Myocyte (in vitro differentiated cells): Measurements from ENCODE around the gene MTHFD1. TPM values are rescaled to one million over a fixed set of nuclear protein-coding genes. Genes with fewer than 3 reads are reported as not detected.

Source experiments
- DNase-seq: peaks from one replicate; pipeline ENCODE4 v3.0.0-alpha.2; 2012; ENCODE audit warnings: low read depth
- total RNA-seq: library from RNA; depleted of rRNA; stranded (reverse); fragments of >200 nt; gene quantifications from 2 replicates; pipeline ENCODE4 v1.2.3, GENCODE V29; 2014

The MTHFD1 gene
- total RNA-seq, 1 donor from 2014 or later, result 49.0 TPM

DNA sequence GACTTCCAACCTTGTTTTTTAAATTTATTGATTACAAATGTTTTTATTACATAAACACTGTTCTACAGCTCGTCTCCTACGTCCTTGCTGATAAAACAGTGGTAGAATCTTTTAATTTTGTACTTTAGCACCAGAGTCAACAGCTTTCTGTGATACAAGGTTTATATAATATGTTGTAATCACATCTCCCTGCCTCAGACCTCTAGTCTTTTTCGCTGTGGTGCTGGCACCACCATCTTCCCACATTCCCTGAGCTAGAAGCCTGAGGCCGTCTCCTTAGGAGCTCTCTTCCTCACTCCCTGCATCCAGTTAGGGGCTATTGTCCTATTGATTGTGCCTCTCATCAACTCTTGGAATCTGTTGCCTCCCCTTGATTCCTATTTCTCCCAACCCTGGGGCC is 17.1 kb downstream of the MTHFD1 start:
- DNase-seq, result no peak

DNA sequence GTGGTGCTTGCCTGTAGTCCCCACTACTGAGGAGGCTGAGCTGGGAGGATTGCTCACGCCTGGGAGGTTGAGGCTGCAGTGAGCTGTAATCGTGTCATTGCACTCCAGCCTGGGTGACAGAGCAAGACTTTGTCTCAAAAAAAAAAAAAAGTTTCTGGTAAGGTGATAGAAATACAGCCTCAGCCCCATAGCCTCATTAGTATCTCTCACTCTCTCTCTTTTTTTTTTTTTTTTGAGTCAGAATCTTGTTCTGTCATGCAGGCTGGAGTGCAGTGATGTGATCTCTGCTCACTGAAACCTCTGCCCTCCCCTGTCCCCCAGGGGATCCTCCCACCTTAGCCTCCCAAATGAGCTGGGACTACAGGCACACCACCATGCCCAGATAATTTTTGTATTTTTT is 19.2 kb downstream of the MTHFD1 start:
- no peak for DNase-seq

DNA sequence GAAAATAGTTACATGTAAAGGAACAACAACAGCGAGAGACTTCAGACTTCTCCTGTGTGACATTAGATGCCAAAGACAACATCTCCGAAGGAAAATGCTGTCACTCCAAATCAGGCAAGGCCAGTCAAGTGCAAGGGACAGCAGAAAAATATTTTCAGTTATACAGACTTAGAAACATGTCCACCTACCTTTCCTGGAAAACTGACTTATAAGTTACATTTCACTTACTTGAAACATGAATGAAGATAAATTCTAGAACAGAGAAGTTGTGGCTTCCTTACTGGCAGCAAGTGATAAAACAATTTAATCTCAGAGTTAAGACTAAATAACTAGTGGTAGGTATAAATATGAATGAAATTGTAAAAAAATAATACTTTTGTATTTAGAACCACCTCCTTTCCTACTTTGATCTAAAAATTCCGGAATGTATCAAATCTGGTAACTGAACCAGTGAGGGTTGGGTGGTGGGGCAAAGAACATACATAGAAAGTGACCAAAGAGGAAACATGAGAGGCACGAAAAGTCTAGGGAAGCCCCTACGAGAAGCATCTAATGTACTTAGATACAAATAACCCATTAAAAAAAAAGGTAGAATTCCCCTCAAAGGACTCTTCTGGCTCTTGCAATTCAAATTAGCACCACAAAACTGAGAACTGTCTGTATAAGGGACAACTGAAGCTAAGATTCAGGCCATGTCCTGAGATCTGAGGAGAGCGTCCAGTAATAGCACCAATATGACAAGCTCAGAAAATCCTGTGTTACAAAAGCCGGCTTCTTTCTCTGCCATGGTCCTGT is 21.2 kb downstream of the MTHFD1 start:
- DNase-seq, result no peak

DNA sequence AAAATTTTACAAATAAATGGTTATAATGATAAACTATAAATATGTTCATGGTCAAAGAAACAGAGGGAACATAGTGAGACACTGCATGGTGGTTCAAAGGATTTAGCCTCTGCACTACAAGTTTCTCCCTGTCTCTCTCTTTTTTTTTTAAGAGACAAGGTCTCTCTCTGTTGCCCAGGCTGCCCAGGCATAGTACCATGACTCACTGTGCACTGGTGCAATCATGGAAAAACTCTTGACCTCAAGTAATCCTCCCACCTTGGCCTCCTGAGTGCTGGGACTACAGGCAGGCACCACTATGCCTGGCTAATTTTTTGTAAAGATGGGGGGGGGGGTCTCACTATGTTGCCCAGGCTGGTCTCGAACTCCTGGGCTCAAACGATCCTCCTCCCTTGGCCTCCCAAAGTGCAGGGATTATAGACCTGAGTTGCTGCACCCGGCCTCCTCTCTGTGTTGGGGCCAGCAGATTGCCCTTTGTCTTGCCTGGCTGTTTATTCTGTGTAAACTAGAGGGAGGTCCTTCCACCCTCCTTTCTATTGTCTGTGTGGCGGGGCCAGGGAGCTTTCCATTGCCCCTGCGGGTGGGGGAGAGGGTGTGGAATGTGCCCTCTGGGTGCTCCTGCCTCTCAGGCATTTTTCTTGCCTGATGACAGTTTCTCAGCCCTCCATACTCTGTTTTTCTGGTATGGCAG is 22.1 kb downstream of the MTHFD1 start:
- DNase-seq, result no peak

DNA sequence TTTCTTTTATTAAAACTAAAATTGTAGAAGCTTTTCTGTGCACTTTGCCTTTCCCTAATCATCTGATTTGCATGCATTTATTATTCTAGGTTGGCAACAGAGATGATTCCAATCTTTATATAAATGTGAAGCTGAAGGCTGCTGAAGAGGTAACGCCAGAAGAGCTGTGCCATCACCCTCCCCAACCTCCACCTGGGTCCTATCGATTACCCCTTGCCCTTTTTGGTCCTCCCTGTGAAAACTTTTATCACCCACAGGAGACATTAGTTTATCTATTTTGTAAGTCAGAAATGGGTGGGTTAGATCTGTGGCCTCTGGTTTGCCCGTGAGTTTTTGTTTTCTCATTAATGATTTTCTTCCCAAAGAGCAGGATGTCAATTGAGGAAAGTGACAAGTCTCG is 22.8 kb downstream of the MTHFD1 start:
- DNase-seq, result no peak

DNA sequence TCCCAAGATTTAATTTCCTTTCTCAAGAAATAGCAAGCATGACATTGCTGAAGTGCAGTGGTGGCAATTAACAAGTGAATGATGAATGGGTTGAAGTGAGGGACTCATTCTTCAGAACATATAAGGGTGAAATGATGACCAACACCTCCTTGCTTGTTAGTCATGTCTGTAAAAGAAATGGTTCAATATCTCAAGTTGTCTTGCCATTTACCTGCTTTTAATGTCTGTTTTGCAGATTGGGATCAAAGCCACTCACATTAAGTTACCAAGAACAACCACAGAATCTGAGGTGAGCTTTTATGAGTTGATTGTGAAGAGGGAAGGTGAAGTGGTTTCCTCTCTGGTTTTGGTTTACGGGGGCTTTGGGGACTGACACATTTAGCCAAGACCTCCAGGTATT is 24.1 kb downstream of the MTHFD1 start:
- no peak for DNase-seq

DNA sequence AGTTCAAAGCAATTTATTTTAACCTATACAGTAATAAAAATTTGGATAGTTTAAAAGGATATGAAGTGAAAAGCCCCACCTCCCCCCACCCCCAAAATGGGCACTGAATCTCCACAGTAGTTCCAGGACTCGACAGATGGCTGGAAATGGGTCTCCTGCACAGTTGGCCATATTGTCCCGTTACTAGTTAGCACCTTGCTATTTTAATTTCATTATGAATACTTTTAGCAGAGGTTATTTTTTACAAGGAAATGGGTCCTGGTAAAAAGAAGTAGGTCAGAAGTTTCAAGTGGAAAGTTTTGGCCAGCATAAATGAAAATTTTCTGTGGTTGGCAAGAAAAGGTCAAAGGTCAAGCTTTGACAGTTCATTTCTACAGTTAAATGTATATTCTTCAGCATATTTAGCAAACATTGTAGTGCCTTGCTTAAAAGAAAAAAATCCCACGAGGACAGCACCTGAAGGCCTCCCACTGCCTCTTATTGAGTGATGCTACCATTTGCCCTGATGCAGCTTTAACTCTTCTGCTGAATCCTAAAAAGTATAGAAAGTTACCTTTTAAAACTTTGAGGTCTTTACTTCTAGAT is 28.3 kb downstream of the MTHFD1 start:
- no peak for DNase-seq

DNA sequence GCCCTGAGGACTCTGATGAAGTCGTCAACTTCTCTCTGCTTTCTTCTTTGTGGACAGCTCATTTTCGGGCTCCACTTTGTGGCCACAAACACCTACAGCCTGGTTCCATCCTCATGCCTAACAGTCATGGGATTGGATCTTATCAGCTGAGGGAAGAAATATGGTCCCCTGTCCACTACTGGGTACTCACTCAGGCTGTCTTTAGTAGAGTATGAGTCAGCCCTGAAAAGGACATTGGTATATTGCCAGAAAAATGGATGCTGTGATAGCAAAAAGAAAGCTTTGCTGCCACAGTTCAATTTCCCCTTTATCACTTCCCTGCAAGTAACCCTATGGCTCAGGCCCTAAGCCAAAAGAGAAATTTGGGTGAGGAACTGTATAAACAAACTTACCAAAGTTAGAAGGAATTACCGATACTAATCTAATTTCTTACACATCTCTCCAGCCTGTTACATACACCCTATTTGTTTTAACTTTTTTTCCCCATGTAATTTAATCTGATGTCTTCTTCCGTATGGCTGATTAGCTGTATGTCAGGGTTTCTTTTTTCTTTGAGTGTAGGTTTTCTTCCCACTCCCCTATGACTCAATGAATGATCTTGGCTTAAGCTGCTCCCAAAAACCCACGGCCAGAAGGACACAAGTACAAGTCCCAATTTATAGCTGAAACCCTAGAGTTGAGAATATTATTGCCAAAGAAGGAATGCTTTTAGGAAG is 29.1 kb downstream of the MTHFD1 start:
- DNase-seq, result no peak

DNA sequence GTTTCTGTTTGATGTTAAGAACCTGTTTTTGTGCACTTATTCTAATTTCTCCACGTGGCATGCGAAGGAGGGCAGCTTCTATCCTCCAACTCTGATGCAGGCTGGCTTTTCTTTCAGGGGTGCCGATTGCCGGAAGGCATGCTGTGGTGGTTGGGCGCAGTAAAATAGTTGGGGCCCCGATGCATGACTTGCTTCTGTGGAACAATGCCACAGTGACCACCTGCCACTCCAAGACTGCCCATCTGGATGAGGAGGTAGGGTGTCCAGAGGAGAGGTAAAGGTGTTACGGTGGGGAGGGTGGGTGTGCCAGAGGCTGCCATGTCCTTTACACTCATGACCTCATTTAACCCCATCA is 29.6 kb downstream of the MTHFD1 start:
- DNase-seq, result no peak

DNA sequence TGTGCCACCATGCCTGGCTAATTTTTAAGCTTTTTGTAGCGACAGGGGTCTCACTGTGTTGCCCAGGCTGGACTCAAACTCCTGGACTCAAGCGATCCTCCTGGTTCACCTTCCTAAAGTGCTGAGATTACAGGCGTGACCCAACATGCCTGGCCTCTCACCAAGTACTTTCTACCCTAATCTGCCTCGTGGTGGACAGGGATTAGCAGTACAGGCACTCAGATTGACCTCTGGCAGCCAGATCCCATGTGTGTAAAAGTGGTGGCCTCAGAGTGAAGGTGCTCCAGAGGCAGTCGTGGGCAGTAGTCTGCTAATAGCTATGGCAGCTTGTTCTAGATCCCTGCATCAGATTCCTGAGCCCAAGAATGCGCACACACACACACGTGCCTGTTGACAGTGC is 30.9 kb downstream of the MTHFD1 start:
- no peak for DNase-seq

DNA sequence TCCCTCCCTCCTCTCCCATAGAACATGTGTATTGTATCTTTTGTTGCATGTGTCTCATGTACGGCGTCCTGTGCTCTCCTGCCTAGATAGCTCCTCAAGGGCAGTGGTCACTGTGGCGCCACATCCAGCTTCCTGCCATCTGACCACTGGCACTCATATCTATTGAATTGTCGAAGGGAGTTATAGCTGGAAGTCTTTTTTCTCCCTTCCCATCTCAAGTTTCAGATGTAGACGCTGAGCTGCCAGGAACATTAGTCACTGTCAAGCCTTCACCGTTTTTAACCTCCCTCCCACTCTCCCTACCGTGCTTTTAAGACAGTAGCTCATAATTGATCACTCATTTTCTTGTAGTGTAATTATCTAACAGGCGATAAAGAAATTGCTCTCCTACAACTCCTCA is 33.0 kb downstream of the MTHFD1 start:
- peak; percentile 80 for DNase-seq

DNA sequence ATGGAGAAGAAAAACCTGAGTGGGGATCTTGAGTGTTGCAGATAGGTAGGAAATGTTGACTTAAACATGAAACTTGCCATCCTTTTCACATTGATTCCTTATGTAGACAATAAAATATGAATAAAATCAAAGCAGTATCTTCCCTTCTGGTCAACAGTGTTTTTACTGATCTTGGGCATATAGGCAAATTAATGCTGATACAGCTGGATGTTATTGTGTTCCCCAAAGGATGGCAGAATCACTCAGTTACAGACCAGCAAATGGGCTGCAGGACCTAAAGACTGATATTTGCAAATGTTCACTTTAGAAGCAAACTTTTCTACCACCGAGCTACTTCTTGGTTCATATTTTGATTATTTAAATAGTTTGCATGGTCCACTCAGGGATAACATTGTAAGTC is 33.9 kb downstream of the MTHFD1 start:
- no peak for DNase-seq

DNA sequence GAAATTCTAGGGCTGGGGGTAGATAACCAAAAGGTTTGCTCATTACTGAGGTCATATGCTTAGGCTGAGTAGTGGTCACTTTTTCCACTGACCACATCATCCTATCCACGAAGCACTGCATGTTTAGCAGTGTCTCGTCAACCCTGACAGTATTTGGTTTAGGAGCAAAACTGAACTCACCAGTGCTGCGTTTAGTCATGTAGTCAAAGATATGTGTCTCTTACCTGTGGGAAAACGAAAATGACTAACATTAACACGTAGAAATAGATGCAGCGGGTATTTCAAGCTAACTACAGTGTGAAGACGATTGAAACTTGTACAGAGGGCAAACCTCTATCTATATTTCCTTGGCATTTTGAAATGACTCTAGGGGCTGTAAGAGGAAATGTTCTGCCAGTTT is 34.6 kb downstream of the MTHFD1 start:
- no peak for DNase-seq

DNA sequence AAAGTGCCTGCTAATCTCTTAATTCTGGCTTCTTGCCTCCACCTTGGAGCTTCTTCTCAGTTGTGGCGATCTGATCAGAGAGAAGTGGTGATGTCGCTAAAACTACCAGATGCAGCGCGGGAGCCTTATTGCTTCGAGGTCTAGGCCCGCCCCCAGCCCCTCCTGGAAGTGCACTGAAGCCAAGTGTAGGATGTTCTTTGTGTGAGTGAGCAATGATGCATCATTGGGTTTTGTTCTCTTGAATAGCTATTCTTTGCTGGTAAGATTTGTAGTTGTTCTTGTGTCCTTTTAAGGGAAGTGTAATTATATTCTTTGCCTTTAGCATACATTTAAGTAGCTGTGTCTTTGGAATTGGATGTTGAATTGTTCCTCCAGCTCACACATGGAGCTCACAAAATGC is 35.8 kb downstream of the MTHFD1 start:
- no peak for DNase-seq

DNA sequence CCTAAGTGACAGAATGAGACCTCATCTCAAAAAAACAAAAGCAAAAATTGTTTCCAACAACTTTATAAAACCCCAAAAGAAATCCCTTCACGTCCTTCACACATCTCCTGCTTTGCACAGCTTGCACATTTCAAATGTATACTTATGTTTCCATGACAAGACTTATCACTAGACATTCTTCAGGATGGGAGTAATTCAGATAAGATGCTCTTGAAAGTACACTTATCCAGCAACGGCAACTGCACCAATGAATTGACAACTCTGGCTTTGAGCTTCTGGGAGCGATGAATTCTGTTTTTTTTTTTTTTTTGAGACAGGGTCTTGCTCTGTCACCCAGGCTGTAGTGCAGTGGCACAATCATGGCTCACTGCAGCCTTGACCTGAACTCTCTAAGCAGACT is 46.4 kb downstream of the MTHFD1 start:
- DNase-seq, result no peak

DNA sequence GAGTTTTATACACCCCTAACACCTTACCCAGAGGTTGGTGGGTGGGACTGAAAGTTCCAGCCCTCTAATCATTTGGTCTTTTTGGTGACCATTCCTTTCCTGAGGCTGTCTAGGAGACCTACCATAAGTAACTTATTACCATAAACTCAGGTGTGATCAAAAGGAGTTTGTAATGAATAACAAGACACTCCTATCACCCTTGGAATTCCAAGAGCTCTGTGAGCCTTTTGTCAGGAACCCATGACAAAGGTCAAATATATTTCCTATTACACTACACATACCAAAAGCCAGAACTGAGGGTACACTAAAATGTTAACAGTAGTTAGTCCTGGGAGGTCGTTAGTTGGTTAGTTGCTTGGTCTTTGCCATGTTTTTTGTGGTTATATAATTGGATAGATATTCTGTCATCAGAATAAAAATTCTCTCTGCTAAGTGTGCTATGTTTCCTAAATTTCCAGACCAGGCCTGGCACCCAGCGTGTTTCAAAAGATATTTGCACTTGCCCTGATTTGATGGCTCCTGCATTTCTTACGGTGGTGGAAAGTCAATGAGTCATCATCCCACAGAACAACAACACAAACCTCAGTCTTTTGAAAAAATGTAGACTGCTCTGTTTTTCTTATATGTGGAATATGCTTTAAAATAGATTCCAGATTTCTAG is 50.2 kb downstream of the MTHFD1 start:
- peak; percentile 80 for DNase-seq

DNA sequence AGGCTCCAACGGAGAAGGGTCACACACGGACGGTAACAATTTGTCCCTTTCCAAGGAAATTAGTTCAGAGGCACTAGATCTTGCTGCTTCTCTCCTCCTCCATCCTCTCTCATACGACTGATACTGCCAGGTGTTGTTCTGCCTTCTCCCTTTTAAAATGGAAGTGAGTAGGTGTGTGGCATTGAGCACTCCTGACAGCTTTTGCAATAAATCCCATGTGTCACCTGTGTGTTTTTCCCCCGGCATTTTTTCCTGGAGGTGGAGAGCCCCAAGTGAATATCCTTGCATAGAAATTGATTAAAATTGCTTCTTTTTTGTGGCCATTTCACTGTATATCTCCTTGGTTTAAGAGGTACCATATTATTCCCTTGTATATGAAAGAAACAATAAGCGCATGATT is 51.0 kb downstream of the MTHFD1 start:
- DNase-seq, result no peak

DNA sequence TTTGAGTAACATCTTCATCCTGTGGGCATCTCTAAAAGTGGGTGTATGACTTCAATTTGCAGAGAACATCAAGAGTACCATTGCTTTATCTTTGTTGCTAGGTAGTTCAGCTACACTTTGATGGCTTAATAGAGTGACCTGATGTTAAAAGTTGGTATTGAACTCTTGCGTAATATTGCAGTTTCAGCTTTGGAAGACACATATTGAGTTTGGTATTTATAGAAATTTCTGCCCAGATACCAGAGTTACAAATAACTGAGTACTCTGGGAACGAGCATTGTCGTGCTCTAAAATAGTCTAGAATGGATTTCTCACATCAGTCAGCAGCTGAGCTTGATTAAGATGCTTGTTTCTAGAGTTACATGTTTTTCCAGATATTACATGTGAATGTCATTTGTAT is 52.3 kb downstream of the MTHFD1 start:
- peak; percentile 11 for DNase-seq

DNA sequence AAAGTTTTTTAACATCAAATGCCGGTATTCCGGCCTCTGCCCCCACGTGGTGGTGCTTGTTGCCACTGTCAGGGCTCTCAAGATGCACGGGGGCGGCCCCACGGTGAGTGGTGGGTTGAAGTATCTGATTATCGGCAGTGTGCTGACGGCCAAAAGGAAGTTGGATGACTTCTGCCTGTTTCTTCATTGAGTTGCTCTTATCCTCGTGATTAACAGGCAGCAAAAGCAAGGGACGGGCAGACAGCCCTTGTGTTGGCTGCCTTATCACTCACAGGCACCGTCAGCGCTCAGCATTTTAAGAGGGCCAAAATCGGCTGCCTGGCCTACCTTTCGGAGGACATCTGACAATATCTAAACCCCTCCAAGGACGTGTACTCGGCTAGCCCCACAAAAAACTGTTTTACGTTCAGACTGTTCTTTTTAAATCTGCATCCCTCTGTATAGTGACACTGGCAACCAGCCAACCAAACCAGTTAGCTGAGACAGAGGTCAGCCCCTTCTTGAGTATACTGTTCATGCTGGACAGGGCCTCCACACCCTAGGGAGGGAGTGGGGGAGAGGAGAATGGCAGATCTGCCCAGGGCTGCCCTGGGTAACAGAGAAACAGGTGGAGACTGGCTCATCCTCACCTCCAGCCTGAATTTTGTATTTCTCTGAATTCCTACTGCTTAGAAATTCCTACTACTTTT is 54.3 kb downstream of the MTHFD1 start:
- no peak for DNase-seq

DNA sequence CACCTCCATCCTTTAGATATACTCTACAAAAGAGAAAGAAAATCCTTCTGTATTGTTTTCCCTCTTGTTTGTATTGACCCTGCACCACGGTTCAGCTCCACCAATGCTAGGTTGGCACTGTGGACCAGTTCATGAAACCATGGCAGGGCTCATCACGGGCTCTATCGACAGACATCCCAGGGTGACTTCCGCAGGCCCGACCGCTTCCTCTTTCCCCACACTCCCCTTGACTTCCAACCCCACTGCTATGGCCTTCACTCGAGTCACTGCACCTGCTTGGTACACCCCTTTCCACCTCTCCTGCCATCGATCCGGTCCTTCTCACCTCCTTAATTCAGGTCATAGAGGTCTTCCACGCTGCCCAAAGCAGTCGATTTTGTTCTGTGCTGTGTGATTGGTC is 56.0 kb downstream of the MTHFD1 start:
- no peak for DNase-seq
